Measurements from ENCODE around the gene WDFY1.

DNA sequence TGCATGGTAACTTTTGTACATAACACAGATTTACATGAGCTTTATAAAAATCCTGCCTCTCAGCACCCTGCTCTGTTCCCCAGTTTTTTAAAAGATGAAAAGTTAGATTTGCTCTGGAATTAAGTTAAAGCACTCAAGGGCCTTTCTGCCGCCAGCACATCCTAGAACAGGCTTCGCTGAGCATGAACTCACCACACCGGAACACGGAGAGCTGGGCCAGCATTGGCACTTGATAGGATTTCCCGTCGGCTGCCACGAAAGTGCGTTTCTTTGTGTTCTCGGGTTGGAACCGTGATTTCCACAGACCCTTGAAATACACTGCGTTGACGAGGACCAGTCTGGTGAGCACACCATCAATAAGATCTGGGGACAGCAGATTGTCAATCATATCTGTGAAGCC is 46.5 kb upstream of the WDFY1 start:
- TF ChIP-seq, protein P1, sequence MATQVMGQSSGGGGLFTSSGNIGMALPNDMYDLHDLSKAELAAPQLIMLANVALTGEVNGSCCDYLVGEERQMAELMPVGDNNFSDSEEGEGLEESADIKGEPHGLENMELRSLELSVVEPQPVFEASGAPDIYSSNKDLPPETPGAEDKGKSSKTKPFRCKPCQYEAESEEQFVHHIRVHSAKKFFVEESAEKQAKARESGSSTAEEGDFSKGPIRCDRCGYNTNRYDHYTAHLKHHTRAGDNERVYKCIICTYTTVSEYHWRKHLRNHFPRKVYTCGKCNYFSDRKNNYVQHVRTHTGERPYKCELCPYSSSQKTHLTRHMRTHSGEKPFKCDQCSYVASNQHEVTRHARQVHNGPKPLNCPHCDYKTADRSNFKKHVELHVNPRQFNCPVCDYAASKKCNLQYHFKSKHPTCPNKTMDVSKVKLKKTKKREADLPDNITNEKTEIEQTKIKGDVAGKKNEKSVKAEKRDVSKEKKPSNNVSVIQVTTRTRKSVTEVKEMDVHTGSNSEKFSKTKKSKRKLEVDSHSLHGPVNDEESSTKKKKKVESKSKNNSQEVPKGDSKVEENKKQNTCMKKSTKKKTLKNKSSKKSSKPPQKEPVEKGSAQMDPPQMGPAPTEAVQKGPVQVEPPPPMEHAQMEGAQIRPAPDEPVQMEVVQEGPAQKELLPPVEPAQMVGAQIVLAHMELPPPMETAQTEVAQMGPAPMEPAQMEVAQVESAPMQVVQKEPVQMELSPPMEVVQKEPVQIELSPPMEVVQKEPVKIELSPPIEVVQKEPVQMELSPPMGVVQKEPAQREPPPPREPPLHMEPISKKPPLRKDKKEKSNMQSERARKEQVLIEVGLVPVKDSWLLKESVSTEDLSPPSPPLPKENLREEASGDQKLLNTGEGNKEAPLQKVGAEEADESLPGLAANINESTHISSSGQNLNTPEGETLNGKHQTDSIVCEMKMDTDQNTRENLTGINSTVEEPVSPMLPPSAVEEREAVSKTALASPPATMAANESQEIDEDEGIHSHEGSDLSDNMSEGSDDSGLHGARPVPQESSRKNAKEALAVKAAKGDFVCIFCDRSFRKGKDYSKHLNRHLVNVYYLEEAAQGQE (IDR thresholded peaks at IDR 0.05; ENCODE audit: insufficient read depth in 1 of 2, low read depth in 2 of 2, low read length in 2 of 2), result no peak
- TF ChIP-seq POLR2AphosphoS5 (IDR thresholded peaks at IDR 0.05; ENCODE audit: low read depth, low read length), result no peak
- no peak for TF ChIP-seq SIN3A (IDR thresholded peaks at IDR 0.05; ENCODE audit: borderline replicate concordance, insufficient read depth, low read length)
- no peak for TF ChIP-seq TAF1 (IDR thresholded peaks at IDR 0.05; ENCODE audit: borderline replicate concordance, insufficient read depth, low read length)
- no peak for TF ChIP-seq FOXP2 (optimal IDR thresholded peaks at IDR 0.05; ENCODE audit: borderline replicate concordance, extremely low read depth, extremely low read length, insufficient read depth)
